Measurements from ENCODE around the gene LDB3.

LDB3 gene

DNA sequence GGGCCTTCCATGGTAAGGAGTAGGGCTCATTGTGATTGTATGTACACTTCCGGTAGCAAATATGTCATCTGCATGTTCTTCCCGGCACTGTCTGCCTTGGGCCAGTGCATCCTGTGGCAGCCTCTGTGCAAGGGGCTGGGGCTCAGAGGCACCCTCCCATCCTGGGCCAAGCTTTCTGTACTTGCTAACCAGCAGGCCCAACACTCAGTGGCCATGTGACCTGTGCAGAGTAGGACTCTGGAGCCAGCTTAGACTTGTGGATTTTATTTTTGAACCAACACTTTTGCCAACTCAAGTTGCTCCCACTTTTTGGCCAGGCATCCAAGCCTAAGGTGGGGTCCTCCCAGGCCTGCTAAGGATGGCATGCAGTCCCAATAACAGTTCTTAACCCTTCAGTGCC lies 25.0 kb downstream of the LDB3 start (continued):
- TF ChIP-seq ZNF146 (tag by site-specific recombination; IDR thresholded peaks at IDR 0.05) (no peak), ZNF768 (tag by site-specific recombination; IDR thresholded peaks at IDR 0.05) (no peak)

DNA sequence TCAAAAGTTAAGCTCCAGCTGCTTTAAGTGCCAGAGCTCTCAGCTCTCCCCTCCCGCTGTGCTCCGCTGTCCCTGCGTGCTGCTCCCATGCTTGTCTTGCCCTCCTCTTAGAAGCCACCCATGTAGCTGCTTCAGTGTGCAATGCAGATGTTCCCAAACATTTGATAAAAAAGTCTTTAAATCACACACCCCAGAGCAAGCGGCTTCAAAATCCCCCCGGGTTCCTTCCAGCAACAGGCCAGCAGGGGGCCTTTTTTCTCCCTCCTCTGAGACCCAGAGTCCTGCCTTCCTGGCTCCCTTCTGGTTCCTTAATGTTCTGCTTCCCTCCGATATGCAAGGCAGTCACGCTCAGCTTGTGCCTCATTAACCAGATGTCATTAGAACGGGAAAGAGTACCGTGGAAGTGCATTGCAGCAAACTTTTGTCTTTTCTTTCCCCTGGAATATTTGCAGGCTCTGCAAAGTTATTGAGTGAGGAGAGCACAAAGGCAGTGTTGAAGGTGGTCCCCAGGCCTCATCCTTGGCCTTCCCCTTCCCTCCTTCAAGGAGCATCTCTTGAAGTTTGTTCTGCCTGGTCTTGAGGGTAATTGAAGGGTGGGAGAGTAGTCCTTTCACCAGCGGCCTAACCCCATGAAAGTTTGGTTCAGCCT lies 25.5 kb downstream of the LDB3 start:
- TF ChIP-seq ZNF610 (tag by site-specific recombination; IDR thresholded peaks at IDR 0.05; ENCODE audit: borderline replicate concordance) (0 out of 2 replicates have a peak, but pooled peaks have one; percentile 17), IKZF3 (tag by site-specific recombination; IDR thresholded peaks at IDR 0.05) (0 out of 2 replicates have a peak, but pooled peaks have one; percentile 15), ZNF596 (tag by site-specific recombination; IDR thresholded peaks at IDR 0.05) (0 out of 2 replicates have a peak, but pooled peaks have one; percentile 3), ZNF600 (tag by site-specific recombination; IDR thresholded peaks at IDR 0.05) (peak; percentile 95), GLIS1 (tag by site-specific recombination; IDR thresholded peaks at IDR 0.05) (peak; percentile 87), ZNF654 (tag by site-specific recombination; IDR thresholded peaks at IDR 0.05; ENCODE audit: low read depth) (peak; percentile 53), ZNF366 (tag by site-specific recombination; conservative IDR thresholded peaks at IDR 0.05) (0 out of 2 replicates have a peak, but pooled peaks have one; percentile 14), ZBTB17 (tag by site-specific recombination; IDR thresholded peaks at IDR 0.05) (peak; percentile 36; the same call in 1 of the 2 replicates), SP7 (tag by site-specific recombination; IDR thresholded peaks at IDR 0.05) (peak; percentile 16; the same call in 1 of the 2 replicates), ZIC2 (tag by site-specific recombination; IDR thresholded peaks at IDR 0.05) (peak; percentile 92), MZF1 (tag by site-specific recombination; IDR thresholded peaks at IDR 0.05; ENCODE audit: borderline replicate concordance) (no peak), ZNF223 (tag by site-specific recombination; IDR thresholded peaks at IDR 0.05) (no peak), ZNF416 (tag by site-specific recombination; IDR thresholded peaks at IDR 0.05) (no peak), ZNF221 (tag by site-specific recombination; IDR thresholded peaks at IDR 0.05; ENCODE audit: borderline replicate concordance) (no peak)
- TF ChIP-seq, protein P1, sequence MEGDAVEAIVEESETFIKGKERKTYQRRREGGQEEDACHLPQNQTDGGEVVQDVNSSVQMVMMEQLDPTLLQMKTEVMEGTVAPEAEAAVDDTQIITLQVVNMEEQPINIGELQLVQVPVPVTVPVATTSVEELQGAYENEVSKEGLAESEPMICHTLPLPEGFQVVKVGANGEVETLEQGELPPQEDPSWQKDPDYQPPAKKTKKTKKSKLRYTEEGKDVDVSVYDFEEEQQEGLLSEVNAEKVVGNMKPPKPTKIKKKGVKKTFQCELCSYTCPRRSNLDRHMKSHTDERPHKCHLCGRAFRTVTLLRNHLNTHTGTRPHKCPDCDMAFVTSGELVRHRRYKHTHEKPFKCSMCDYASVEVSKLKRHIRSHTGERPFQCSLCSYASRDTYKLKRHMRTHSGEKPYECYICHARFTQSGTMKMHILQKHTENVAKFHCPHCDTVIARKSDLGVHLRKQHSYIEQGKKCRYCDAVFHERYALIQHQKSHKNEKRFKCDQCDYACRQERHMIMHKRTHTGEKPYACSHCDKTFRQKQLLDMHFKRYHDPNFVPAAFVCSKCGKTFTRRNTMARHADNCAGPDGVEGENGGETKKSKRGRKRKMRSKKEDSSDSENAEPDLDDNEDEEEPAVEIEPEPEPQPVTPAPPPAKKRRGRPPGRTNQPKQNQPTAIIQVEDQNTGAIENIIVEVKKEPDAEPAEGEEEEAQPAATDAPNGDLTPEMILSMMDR (tag by site-specific recombination; IDR thresholded peaks at IDR 0.05), result peak; percentile 49; the same call in 1 of the 2 replicates
- CTCF ChIA-PET, result interaction anchor here (0.6 to 2.9 kb wide), 23 partner anchors 8 to 753 kb away, joined by 3 to 34 read pairs (median 5); partner anchors contain the start of gene LDB3
- no peaks in the 10 kb centered on the region for H3K36me3 ChIP-seq (ENCODE audit: control insufficient read depth in 2 of 2, insufficient read depth in 1 of 2, low read length in 2 of 2)
- H3K4me3 ChIP-seq (ENCODE audit: low read depth, low read length), result no peak overlapping the region
- no peaks in the 10 kb centered on the region for H3K9me3 ChIP-seq (ENCODE audit: control insufficient read depth, insufficient read depth, low read depth, low read length)
- no peak overlapping the region for H3K27ac ChIP-seq (ENCODE audit: extremely low read depth, low read depth, low read length)
- no peaks in the 10 kb centered on the region for H3K4me1 ChIP-seq (ENCODE audit: control insufficient read depth, insufficient read depth, low read length)
- POLR2A ChIA-PET, result interaction anchor here (1.1 kb wide), 1 partner anchor 62 kb away, joined by 4 read pairs; the partner anchor contains the start of gene BMPR1A

DNA sequence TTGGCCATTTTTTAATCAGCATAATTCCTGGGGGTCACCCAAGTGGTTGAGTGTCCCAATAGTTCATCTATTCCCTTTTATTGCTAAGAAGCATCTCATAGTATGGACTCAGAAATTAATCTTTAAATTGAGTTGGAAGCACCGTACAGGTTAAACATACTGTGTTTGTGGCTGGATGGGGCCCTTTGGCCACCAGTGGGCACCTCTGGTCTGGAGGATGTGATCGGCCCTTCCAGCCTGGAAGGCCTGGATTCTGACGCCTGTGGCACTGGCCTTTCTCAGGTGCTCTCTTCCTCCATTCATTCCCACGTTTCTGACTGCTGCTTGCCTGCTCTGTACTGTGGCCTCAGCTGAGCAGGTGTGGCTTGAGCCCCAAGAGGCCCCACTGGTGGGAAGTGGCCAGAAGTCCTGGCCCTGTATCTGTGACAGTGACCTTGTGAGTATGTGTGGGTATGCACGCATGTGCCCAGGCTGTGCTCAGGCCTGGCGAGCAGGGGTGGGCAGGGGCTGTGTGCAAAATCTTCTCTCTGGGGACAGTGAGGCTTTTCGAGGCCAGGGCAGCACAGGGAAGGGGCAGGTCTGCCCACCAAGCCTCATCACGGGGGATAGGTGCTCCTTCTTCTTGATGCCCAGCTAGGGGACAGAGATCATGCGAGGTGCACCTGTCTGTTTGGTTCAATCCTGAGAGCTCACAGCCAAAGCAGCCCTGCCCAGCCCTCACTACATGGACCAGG lies 30.1 kb downstream of the LDB3 start:
- TF ChIP-seq, protein P2, sequence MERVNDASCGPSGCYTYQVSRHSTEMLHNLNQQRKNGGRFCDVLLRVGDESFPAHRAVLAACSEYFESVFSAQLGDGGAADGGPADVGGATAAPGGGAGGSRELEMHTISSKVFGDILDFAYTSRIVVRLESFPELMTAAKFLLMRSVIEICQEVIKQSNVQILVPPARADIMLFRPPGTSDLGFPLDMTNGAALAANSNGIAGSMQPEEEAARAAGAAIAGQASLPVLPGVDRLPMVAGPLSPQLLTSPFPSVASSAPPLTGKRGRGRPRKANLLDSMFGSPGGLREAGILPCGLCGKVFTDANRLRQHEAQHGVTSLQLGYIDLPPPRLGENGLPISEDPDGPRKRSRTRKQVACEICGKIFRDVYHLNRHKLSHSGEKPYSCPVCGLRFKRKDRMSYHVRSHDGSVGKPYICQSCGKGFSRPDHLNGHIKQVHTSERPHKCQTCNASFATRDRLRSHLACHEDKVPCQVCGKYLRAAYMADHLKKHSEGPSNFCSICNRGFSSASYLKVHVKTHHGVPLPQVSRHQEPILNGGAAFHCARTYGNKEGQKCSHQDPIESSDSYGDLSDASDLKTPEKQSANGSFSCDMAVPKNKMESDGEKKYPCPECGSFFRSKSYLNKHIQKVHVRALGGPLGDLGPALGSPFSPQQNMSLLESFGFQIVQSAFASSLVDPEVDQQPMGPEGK (tag by site-specific recombination; IDR thresholded peaks at IDR 0.05), result no peak
- TF ChIP-seq ZBTB48 (tag by site-specific recombination; IDR thresholded peaks at IDR 0.05), result no peak
- TF ChIP-seq, protein P1 (tag by site-specific recombination; IDR thresholded peaks at IDR 0.05), result peak; percentile 17; the same call in 1 of the 2 replicates
- no peak overlapping the region for H3K4me3 ChIP-seq (ENCODE audit: low read depth, low read length)
- no peaks in the 10 kb centered on the region for H3K36me3 ChIP-seq (ENCODE audit: control insufficient read depth in 2 of 2, insufficient read depth in 1 of 2, low read length in 2 of 2)
- ChIA-PET POLR2A (no interaction called here), CTCF (interaction anchor here (1.2 kb wide), 1 partner anchor 10 kb away, joined by 3 read pairs; no protein-coding TSS in a partner anchor)
- H3K9me3 ChIP-seq (ENCODE audit: control insufficient read depth, insufficient read depth, low read depth, low read length), result no peaks in the 10 kb centered on the region
- H3K4me1 ChIP-seq (ENCODE audit: control insufficient read depth, insufficient read depth, low read length), result no peaks in the 10 kb centered on the region
- no peak overlapping the region for H3K27ac ChIP-seq (ENCODE audit: extremely low read depth, low read depth, low read length)
